Neural cell (in vitro differentiated cells): ENCODE measurements around the gene GALK2. TPM values are rescaled to one million over a fixed set of nuclear protein-coding genes. Genes with fewer than 3 reads are reported as not detected.

Experiments used
- H2AFZ ChIP-seq: fragments of 200-600, 300-800 bp; sonication (generic), shearing (Covaris generic); 2 replicates; pipeline ENCODE4 v1.6.0; 2014; ENCODE audit warnings: low read depth, mild to moderate bottlenecking, antibody characterized with exemption, low read length, moderate library complexity
- H3F3A ChIP-seq: fragments of 200-600 bp; shearing (Covaris generic); 2 replicates; pipeline ENCODE4 v1.6.1; 2016; ENCODE audit warnings: mild to moderate bottlenecking, moderate library complexity, mixed read lengths, antibody characterized with exemption, low read length; ENCODE audit not compliant: insufficient read depth, poor library complexity, severe bottlenecking
- H3K27ac ChIP-seq: fragments of 200-600, 300-800 bp; sonication (generic), shearing (Covaris generic); 2 replicates; pipeline ENCODE4 v1.5.1; 2014; ENCODE audit warnings: mild to moderate bottlenecking, low read length, moderate library complexity
- H3K27me3 ChIP-seq: fragments of 300-800, 200-600 bp; sonication (generic), shearing (Covaris generic); 2 replicates; pipeline ENCODE4 v1.6.0; 2014; ENCODE audit warnings: mild to moderate bottlenecking, low read depth, low read length, moderate library complexity; ENCODE audit not compliant: insufficient read depth
- H3K36me3 ChIP-seq: fragments of 300-800, 200-600 bp; sonication (generic), shearing (Covaris generic); 2 replicates; pipeline ENCODE4 v1.5.1; 2014; ENCODE audit warnings: mild to moderate bottlenecking, antibody characterized with exemption, low read length, moderate library complexity; ENCODE audit not compliant: insufficient read depth
- H3K4me2 ChIP-seq: fragments of 300-800, 200-600 bp; sonication (generic), shearing (Covaris generic); 2 replicates; pipeline ENCODE4 v1.6.0; 2014; ENCODE audit warnings: mild to moderate bottlenecking, low read length
- H3K4me3 ChIP-seq: fragments of 300-800, 200-600 bp; sonication (generic), shearing (Covaris generic); 2 replicates; pipeline ENCODE4 v1.5.1; 2014; ENCODE audit warnings: mild to moderate bottlenecking, low read length, moderate library complexity
- H3K79me2 ChIP-seq: fragments of 200-600 bp; shearing (Covaris generic); replicated peaks from 2 replicates; pipeline ENCODE4 v1.6.0; 2014; ENCODE audit warnings: mild to moderate bottlenecking, low read length, moderate library complexity; ENCODE audit not compliant: insufficient read depth
- H3K9ac ChIP-seq: fragments of 300-800, 200-600 bp; sonication (generic), shearing (Covaris generic); 2 replicates; pipeline ENCODE4 v1.6.1; 2016; ENCODE audit warnings: mild to moderate bottlenecking, low read length, mixed read lengths
- H3K9me2 ChIP-seq: fragments of 200-600 bp; shearing (Covaris generic); 2 replicates; pipeline ENCODE4 v1.6.1; 2016; ENCODE audit warnings: mild to moderate bottlenecking, low read length, mixed read lengths; ENCODE audit not compliant: insufficient read depth
- H3K9me3 ChIP-seq: fragments of 200-600, 300-800 bp; sonication (generic), shearing (Covaris generic); 2 replicates; pipeline ENCODE4 v1.6.1; 2016; ENCODE audit warnings: mild to moderate bottlenecking, mixed run types, low read length, moderate library complexity, mixed read lengths
- H4K20me1 ChIP-seq: fragments of 200-600 bp; shearing (Covaris generic); 2 replicates; pipeline ENCODE4 v1.6.1; 2016; ENCODE audit warnings: mild to moderate bottlenecking, mixed run types; ENCODE audit not compliant: insufficient read depth
- CTCF ChIP-seq: fragments of 450-650 bp; IDR thresholded peaks from 2 replicates; pipeline ENCODE4 v1.5.1; 2014; ENCODE audit warnings: antibody characterized with exemption, mild to moderate bottlenecking, moderate library complexity; ENCODE audit not compliant: poor library complexity, severe bottlenecking
- EP300 ChIP-seq: fragments of 450-650 bp; conservative IDR thresholded peaks from 2 replicates; pipeline ENCODE4 v1.6.1; 2014; ENCODE audit warnings: antibody characterized with exemption, mild to moderate bottlenecking, moderate library complexity; ENCODE audit not compliant: poor library complexity, severe bottlenecking
- EZH2 ChIP-seq: fragments of 200-600, 300-800 bp; shearing (Covaris generic), sonication (generic); IDR thresholded peaks from 2 replicates; pipeline ENCODE4 v1.6.1; 2014; ENCODE audit warnings: antibody characterized with exemption, low read length, borderline replicate concordance, mild to moderate bottlenecking; ENCODE audit not compliant: insufficient read depth, poor library complexity, severe bottlenecking
- MXI1 ChIP-seq: fragments of 450-650 bp; conservative IDR thresholded peaks from 2 replicates; pipeline ENCODE4 v1.6.1; 2014; ENCODE audit warnings: antibody characterized with exemption, mild to moderate bottlenecking; ENCODE audit not compliant: poor library complexity, severe bottlenecking
- POLR2AphosphoS5 ChIP-seq: IDR thresholded peaks from 2 replicates; pipeline ENCODE4 v1.6.1; 2012
- RAD21 ChIP-seq: fragments of 450-650 bp; conservative IDR thresholded peaks from 2 replicates; pipeline ENCODE4 v1.6.1; 2014; ENCODE audit warnings: antibody characterized with exemption, mild to moderate bottlenecking, moderate library complexity
- REST ChIP-seq: IDR thresholded peaks from 2 replicates; pipeline ENCODE4 v1.6.1; 2012; ENCODE audit warnings: borderline replicate concordance
- SMC3 ChIP-seq: fragments of 450-650 bp; conservative IDR thresholded peaks from 2 replicates; pipeline ENCODE4 v1.6.1; 2014; ENCODE audit warnings: antibody characterized with exemption, mild to moderate bottlenecking, moderate library complexity; ENCODE audit not compliant: poor library complexity
- TAF1 ChIP-seq: IDR thresholded peaks from 2 replicates; pipeline ENCODE4 v1.6.1; 2012; ENCODE audit warnings: low read depth
- polyA plus RNA-seq: library from polyadenylated mRNA; depleted of rRNA; stranded (reverse); fragments of >200 nt; gene quantifications from 2 replicates; pipeline ENCODE4 v1.2.3, GENCODE V29; 2014

Gene GALK2
- polyA plus RNA-seq, 1 donor from 2014 or later, result 26.3 TPM

- Histone ChIP-seq H3K4me2 (no peak overlapping the region), H3K4me3 (no peak overlapping the region), H3K79me2 (no peaks in the 10 kb centered on the region), H3K9me3 (no peaks in the 10 kb centered on the region), H3K9me2 (no peaks in the 10 kb centered on the region), H3F3A (no peaks in the 10 kb centered on the region), H3K9ac (no peak overlapping the region), H3K36me3 (no peaks in the 10 kb centered on the region), H3K27ac (no peak overlapping the region), H2AFZ (no peak overlapping the region), H4K20me1 (no peaks in the 10 kb centered on the region), H3K27me3 (no peaks in the 10 kb centered on the region)
- no peak for TF ChIP-seq SMC3
- TF ChIP-seq POLR2AphosphoS5, result no peak
- TF ChIP-seq TAF1, result no peak
- no peak for TF ChIP-seq MXI1
- TF ChIP-seq EP300, result no peak
- no peak for TF ChIP-seq EZH2
- no peak for TF ChIP-seq RAD21
- TF ChIP-seq CTCF, result no peak
- TF ChIP-seq REST, result no peak
Measured at GRCh38 chr15:49366496-49366895, 196.4 kb downstream of the GALK2 start.

- Histone ChIP-seq H2AFZ (no peak overlapping the region), H3K4me2 (no peak overlapping the region), H3F3A (no peaks in the 10 kb centered on the region), H3K4me3 (no peak overlapping the region), H3K9me3 (no peaks in the 10 kb centered on the region), H3K9me2 (no peaks in the 10 kb centered on the region), H3K36me3 (no peaks in the 10 kb centered on the region), H3K79me2 (no peaks in the 10 kb centered on the region), H3K9ac (no peak overlapping the region), H3K27ac (no peak overlapping the region), H3K27me3 (no peaks in the 10 kb centered on the region), H4K20me1 (no peaks in the 10 kb centered on the region)
- TF ChIP-seq EZH2 (no peak), TAF1 (no peak), MXI1 (no peak), CTCF (peak; percentile 33), REST (no peak), SMC3 (peak; percentile 58), EP300 (no peak), POLR2AphosphoS5 (no peak), RAD21 (peak; percentile 44)
Measured at GRCh38 chr15:49370782-49371181, 200.7 kb downstream of the GALK2 start.
